ENCODE results near the gene COL11A1. TPM values are rescaled to one million over a fixed set of nuclear protein-coding genes. Genes with fewer than 3 reads are reported as not detected.

COL11A1 gene
- total and polyA plus RNA-seq, 2 experiments from 2014 or later = 12.3 to 12.5 TPM

DNA sequence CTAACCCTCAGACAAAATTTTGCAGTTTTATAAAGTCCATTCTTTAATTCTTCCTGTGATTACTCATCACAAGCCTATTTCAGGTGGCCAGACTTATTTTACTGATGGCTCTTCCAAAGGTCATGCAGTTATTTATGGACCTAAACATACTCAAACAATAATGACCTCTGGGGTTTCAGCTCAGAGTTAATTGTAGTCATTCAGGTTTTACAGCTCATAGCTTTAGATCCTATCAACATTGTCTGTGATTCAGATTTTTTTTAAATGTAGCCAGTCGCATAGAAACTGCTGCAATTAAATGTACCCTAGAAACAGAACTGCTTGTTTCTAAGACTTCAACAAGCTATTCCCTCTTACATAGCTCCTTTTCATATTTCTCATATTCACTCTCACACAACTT is 270.8 kb downstream of the COL11A1 start:
- Mint-ChIP-seq H3K4me1 (no peaks in the 10 kb centered on the region), H3K27me3 (ENCODE audit: insufficient read depth, low read depth, poor library complexity) (no peaks in the 10 kb centered on the region), H3K4me3 (no peak overlapping the region), H3K27ac (no peak overlapping the region), H3K36me3 (ENCODE audit: low read depth) (no peaks in the 10 kb centered on the region; the same call in 2 of the 3 replicates), H3K9me3 (peaks cover 14% of the 10 kb centered on the region; the same call in 2 of the 3 replicates)
- Histone ChIP-seq H3K79me2 (replicated peaks; ENCODE audit: insufficient read depth) (no peaks in the 10 kb centered on the region), H3K4me3 (no peak overlapping the region), H2AFZ (no peak overlapping the region), H3K9me2 (ENCODE audit: insufficient read depth) (peaks cover 2% of the 10 kb centered on the region; the same call in 1 of the 2 replicates), H3K27me3 (ENCODE audit: insufficient read depth) (no peaks in the 10 kb centered on the region), H4K20me1 (replicated peaks; ENCODE audit: insufficient read depth) (no peaks in the 10 kb centered on the region), H3F3A (replicated peaks; ENCODE audit: low read depth) (no peaks in the 10 kb centered on the region), H3K4me1 (ENCODE audit: insufficient read depth) (no peaks in the 10 kb centered on the region), H3K27ac (ENCODE audit: low read depth) (no peak overlapping the region), H3K36me3 (ENCODE audit: insufficient read depth) (no peaks in the 10 kb centered on the region), H3K4me2 (no peak overlapping the region)
- TF ChIP-seq, protein P1, sequence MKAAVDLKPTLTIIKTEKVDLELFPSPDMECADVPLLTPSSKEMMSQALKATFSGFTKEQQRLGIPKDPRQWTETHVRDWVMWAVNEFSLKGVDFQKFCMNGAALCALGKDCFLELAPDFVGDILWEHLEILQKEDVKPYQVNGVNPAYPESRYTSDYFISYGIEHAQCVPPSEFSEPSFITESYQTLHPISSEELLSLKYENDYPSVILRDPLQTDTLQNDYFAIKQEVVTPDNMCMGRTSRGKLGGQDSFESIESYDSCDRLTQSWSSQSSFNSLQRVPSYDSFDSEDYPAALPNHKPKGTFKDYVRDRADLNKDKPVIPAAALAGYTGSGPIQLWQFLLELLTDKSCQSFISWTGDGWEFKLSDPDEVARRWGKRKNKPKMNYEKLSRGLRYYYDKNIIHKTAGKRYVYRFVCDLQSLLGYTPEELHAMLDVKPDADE (IDR thresholded peaks at IDR 0.05) = no peak
- TF ChIP-seq, protein P2, sequence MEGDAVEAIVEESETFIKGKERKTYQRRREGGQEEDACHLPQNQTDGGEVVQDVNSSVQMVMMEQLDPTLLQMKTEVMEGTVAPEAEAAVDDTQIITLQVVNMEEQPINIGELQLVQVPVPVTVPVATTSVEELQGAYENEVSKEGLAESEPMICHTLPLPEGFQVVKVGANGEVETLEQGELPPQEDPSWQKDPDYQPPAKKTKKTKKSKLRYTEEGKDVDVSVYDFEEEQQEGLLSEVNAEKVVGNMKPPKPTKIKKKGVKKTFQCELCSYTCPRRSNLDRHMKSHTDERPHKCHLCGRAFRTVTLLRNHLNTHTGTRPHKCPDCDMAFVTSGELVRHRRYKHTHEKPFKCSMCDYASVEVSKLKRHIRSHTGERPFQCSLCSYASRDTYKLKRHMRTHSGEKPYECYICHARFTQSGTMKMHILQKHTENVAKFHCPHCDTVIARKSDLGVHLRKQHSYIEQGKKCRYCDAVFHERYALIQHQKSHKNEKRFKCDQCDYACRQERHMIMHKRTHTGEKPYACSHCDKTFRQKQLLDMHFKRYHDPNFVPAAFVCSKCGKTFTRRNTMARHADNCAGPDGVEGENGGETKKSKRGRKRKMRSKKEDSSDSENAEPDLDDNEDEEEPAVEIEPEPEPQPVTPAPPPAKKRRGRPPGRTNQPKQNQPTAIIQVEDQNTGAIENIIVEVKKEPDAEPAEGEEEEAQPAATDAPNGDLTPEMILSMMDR (conservative IDR thresholded peaks at IDR 0.05; ENCODE audit: low read depth in 2 of 2) = no peak
- TF ChIP-seq, protein P3, sequence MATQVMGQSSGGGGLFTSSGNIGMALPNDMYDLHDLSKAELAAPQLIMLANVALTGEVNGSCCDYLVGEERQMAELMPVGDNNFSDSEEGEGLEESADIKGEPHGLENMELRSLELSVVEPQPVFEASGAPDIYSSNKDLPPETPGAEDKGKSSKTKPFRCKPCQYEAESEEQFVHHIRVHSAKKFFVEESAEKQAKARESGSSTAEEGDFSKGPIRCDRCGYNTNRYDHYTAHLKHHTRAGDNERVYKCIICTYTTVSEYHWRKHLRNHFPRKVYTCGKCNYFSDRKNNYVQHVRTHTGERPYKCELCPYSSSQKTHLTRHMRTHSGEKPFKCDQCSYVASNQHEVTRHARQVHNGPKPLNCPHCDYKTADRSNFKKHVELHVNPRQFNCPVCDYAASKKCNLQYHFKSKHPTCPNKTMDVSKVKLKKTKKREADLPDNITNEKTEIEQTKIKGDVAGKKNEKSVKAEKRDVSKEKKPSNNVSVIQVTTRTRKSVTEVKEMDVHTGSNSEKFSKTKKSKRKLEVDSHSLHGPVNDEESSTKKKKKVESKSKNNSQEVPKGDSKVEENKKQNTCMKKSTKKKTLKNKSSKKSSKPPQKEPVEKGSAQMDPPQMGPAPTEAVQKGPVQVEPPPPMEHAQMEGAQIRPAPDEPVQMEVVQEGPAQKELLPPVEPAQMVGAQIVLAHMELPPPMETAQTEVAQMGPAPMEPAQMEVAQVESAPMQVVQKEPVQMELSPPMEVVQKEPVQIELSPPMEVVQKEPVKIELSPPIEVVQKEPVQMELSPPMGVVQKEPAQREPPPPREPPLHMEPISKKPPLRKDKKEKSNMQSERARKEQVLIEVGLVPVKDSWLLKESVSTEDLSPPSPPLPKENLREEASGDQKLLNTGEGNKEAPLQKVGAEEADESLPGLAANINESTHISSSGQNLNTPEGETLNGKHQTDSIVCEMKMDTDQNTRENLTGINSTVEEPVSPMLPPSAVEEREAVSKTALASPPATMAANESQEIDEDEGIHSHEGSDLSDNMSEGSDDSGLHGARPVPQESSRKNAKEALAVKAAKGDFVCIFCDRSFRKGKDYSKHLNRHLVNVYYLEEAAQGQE (IDR thresholded peaks at IDR 0.05; ENCODE audit: unreplicated experiment) = no peak
- TF ChIP-seq EZH2phosphoT487 (IDR thresholded peaks at IDR 0.05; ENCODE audit: unreplicated experiment) = no peak
- TF ChIP-seq ZNF114 (CRISPR knock-in tag; IDR thresholded peaks at IDR 0.05) = no peak
- no peak for TF ChIP-seq ZNF331 (CRISPR knock-in tag; IDR thresholded peaks at IDR 0.05; ENCODE audit: low read depth)
- TF ChIP-seq STAT1 (IDR thresholded peaks at IDR 0.05; ENCODE audit: unreplicated experiment) = no peak
- TF ChIP-seq EZH2 (IDR thresholded peaks at IDR 0.05; ENCODE audit: low read depth, unreplicated experiment) = no peak
- TF ChIP-seq CREB1 (CRISPR knock-in tag; IDR thresholded peaks at IDR 0.05; ENCODE audit: low read depth) = no peak
- no peak for TF ChIP-seq POLR2AphosphoS5 (IDR thresholded peaks at IDR 0.05; ENCODE audit: low read depth)
- TF ChIP-seq JUNB (IDR thresholded peaks at IDR 0.05; ENCODE audit: unreplicated experiment) = no peak
- TF ChIP-seq, protein P4, sequence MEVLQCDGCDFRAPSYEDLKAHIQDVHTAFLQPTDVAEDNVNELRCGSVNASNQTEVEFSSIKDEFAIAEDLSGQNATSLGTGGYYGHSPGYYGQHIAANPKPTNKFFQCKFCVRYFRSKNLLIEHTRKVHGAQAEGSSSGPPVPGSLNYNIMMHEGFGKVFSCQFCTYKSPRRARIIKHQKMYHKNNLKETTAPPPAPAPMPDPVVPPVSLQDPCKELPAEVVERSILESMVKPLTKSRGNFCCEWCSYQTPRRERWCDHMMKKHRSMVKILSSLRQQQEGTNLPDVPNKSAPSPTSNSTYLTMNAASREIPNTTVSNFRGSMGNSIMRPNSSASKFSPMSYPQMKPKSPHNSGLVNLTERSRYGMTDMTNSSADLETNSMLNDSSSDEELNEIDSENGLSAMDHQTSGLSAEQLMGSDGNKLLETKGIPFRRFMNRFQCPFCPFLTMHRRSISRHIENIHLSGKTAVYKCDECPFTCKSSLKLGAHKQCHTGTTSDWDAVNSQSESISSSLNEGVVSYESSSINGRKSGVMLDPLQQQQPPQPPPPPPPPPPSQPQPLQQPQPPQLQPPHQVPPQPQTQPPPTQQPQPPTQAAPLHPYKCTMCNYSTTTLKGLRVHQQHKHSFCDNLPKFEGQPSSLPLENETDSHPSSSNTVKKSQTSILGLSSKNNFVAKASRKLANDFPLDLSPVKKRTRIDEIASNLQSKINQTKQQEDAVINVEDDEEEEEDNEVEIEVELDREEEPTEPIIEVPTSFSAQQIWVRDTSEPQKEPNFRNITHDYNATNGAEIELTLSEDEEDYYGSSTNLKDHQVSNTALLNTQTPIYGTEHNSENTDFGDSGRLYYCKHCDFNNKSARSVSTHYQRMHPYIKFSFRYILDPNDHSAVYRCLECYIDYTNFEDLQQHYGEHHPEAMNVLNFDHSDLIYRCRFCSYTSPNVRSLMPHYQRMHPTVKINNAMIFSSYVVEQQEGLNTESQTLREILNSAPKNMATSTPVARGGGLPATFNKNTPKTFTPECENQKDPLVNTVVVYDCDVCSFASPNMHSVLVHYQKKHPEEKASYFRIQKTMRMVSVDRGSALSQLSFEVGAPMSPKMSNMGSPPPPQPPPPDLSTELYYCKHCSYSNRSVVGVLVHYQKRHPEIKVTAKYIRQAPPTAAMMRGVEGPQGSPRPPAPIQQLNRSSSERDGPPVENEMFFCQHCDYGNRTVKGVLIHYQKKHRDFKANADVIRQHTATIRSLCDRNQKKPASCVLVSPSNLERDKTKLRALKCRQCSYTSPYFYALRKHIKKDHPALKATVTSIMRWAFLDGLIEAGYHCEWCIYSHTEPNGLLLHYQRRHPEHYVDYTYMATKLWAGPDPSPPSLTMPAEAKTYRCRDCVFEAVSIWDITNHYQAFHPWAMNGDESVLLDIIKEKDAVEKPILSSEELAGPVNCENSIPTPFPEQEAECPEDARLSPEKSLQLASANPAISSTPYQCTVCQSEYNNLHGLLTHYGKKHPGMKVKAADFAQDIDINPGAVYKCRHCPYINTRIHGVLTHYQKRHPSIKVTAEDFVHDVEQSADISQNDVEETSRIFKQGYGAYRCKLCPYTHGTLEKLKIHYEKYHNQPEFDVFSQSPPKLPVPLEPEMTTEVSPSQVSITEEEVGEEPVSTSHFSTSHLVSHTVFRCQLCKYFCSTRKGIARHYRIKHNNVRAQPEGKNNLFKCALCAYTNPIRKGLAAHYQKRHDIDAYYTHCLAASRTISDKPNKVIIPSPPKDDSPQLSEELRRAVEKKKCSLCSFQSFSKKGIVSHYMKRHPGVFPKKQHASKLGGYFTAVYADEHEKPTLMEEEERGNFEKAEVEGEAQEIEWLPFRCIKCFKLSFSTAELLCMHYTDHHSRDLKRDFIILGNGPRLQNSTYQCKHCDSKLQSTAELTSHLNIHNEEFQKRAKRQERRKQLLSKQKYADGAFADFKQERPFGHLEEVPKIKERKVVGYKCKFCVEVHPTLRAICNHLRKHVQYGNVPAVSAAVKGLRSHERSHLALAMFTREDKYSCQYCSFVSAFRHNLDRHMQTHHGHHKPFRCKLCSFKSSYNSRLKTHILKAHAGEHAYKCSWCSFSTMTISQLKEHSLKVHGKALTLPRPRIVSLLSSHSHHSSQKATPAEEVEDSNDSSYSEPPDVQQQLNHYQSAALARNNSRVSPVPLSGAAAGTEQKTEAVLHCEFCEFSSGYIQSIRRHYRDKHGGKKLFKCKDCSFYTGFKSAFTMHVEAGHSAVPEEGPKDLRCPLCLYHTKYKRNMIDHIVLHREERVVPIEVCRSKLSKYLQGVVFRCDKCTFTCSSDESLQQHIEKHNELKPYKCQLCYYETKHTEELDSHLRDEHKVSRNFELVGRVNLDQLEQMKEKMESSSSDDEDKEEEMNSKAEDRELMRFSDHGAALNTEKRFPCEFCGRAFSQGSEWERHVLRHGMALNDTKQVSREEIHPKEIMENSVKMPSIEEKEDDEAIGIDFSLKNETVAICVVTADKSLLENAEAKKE (CRISPR knock-in tag; IDR thresholded peaks at IDR 0.05) = no peak
- TF ChIP-seq NANOG (IDR thresholded peaks at IDR 0.05; ENCODE audit: borderline replicate concordance) = no peak
- ATAC-seq = no peak
- no peak for DNase-seq (ENCODE audit: low spot score)

All from GM23338 (cell line).